IPS-18a (cell line): ENCODE results near the gene UBAP1.
"Not testable (repeated sequence)": the region's sequence is repeated elsewhere in the genome, so short reads cannot be mapped to it uniquely, and the experiment has no call there.

Experiments used
- H3K27ac ChIP-seq: one replicate; pipeline ENCODE4 v1.5.1; 2013; ENCODE audit warnings: low read length
- H3K27me3 ChIP-seq: one replicate; pipeline ENCODE4 v1.6.1; 2013; ENCODE audit warnings: mild to moderate bottlenecking, low read length; ENCODE audit not compliant: control insufficient read depth, insufficient read depth
- H3K36me3 ChIP-seq: one replicate; pipeline ENCODE4 v1.6.1; 2013; ENCODE audit warnings: low read depth, low read length; ENCODE audit not compliant: control insufficient read depth
- H3K4me1 ChIP-seq: one replicate; pipeline ENCODE4 v1.6.1; 2013; ENCODE audit warnings: low read depth, low read length; ENCODE audit not compliant: control insufficient read depth
- H3K4me3 ChIP-seq: one replicate; pipeline ENCODE4 v1.5.1; 2013; ENCODE audit warnings: low read length
- H3K9ac ChIP-seq: one replicate; pipeline ENCODE4 v1.6.1; 2013; ENCODE audit warnings: mild to moderate bottlenecking, low read length, moderate library complexity
- H3K9me3 ChIP-seq: one replicate; pipeline ENCODE4 v1.6.1; 2013; ENCODE audit warnings: low read depth, low read length; ENCODE audit not compliant: control insufficient read depth

Gene UBAP1

DNA sequence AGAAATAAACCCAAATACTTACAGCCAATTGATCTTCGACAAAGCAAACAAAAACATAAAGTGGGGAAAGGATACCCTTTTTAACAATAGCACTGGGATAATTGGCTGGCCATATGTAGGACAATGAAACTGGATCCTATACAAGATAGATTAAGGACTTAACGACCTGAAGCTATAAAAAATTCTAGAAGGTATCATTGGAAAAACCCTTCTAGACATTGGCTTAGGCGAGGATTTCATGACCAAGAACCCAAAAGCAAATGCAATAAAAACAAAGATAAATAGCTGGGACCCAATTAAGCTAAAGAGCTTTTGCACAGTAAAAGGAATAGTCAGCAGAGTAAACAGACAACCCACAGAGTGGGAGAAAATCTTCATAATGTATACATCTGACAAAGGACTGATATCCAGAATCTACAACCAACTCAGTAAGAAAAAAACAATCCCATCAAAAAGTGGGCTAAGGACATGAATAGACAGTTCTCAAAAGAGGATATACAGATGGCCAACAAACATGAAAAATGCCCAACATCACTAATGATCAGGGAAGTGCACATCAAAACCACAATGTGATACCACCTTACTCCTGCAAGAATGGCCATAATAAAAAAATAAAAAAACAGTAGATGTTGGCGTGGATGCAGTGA is 35.6 kb downstream of the UBAP1 start:
- not testable (repeated sequence) for H3K27me3 ChIP-seq, H3K9me3 ChIP-seq, H3K9ac ChIP-seq, H3K4me3 ChIP-seq, H3K4me1 ChIP-seq, H3K36me3 ChIP-seq, H3K27ac ChIP-seq

- no peak overlapping the region for H3K27ac ChIP-seq
- H3K9ac ChIP-seq, result no peak overlapping the region
- H3K9me3 ChIP-seq, result no peaks in the 10 kb centered on the region
- no peaks in the 10 kb centered on the region for H3K36me3 ChIP-seq
- no peaks in the 10 kb centered on the region for H3K4me1 ChIP-seq
- H3K27me3 ChIP-seq, result no peaks in the 10 kb centered on the region
- H3K4me3 ChIP-seq, result no peak overlapping the region
Measured at GRCh38 chr9:34216325-34216724, 37.5 kb downstream of the UBAP1 start.

- H3K9me3 ChIP-seq, H3K27ac ChIP-seq, H3K36me3 ChIP-seq: not testable (repeated sequence)
Measured at GRCh38 chr9:34217015-34217414, 38.2 kb downstream of the UBAP1 start.

DNA sequence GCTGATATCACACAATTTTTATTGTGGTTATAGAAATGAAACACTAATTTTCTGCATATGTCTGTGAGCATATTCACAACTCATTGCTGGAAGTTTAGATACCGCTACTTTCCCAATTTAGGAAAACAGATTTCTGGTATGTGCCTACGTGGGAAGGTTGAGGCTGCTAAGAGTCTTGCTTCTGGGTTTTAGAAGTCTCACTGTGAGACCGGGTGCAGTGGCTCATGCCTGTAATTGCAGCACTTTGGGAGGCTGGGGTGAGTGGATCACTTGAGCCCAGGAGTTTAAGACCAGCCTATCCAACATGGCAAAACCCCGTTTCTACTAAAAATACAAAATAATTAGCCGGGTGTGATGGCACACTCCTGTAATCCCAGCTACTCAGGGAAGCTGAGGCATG is 39.6 kb downstream of the UBAP1 start:
- Histone ChIP-seq H3K9me3 (no peaks in the 10 kb centered on the region), H3K36me3 (no peaks in the 10 kb centered on the region), H3K9ac (no peak overlapping the region), H3K4me3 (no peak overlapping the region), H3K4me1 (no peaks in the 10 kb centered on the region), H3K27me3 (no peaks in the 10 kb centered on the region), H3K27ac (no peak overlapping the region)

More at GRCh38 chr9:34217015-34217414, 38.2 kb downstream of the UBAP1 start:
- not testable (repeated sequence) for H3K4me3 ChIP-seq, H3K9ac ChIP-seq, H3K4me1 ChIP-seq, H3K27me3 ChIP-seq

DNA sequence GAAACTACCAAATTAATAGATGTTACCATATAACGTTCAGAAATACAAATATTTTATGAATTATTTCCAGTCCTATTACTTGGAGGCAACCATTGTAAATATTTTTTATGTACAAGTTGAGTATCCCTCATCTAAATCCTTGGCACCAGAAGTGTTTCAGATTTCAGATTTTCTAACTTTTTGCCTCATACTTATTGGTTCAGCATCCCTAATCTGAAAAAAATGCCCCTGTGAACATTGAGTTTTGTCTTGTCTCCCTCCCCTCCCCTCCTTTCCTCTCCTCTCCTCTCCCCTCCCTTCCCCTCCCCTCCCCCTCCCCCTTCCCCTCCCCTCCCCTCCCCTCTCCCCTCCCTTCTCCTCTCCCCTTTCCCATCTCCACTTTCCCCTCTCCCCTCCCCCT is 40.6 kb downstream of the UBAP1 start:
- H3K9me3 ChIP-seq, result no peaks in the 10 kb centered on the region
- H3K36me3 ChIP-seq, result peaks cover 4% of the 10 kb centered on the region
- H3K4me3 ChIP-seq, result no peak overlapping the region

DNA sequence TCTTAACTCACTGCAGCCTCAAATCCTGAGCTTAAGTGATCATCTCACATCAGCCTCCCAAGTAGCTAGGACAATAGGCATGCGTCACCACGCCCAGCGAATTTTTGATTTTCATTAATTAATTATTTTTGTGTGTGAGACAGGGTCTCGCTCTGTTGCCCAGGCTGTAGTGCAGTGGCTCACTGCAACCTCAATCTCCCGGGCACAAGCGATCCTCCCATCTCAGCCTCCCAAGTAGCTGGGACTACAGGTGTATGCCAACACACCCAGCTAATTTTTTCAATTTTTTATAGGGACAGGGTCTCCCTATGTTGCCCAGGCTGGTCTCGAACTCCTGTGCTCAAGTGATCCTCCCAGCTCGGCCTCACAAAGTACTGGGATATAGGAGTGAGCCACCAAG is 41.4 kb downstream of the UBAP1 start:
- peaks cover 4% of the 10 kb centered on the region for H3K36me3 ChIP-seq
- no peak overlapping the region for H3K4me3 ChIP-seq
- H3K27me3 ChIP-seq, result no peaks in the 10 kb centered on the region
- no peak overlapping the region for H3K9ac ChIP-seq
- no peaks in the 10 kb centered on the region for H3K4me1 ChIP-seq
- no peaks in the 10 kb centered on the region for H3K9me3 ChIP-seq
- no peak overlapping the region for H3K27ac ChIP-seq

More for the DNA sequence above, 40.6 kb downstream of the UBAP1 start:
- Histone ChIP-seq H3K9ac (no peak overlapping the region), H3K4me1 (no peaks in the 10 kb centered on the region), H3K27ac (no peak overlapping the region), H3K27me3 (no peaks in the 10 kb centered on the region)

DNA sequence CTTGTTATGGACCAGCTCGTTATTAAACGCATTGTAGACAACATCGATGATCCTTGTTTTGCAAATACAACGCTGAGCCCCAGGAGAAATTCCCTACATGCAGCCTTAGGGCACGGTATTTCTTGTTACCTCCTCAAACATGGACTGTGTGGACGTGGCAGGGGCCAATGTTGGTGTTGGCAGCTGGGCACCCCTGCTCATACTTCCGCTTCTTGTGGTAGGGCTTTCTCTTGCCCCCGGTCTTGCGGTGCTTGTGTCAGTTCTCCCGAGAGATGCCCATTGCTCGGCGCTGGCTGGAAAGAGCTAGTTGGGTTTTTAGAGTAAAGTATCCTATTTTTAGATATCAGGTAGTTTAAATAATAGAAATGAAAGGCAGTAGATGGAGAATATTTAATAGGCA is 45.5 kb downstream of the UBAP1 start:
- Histone ChIP-seq H3K27ac (no peak overlapping the region), H3K27me3 (no peaks in the 10 kb centered on the region), H3K4me1 (no peaks in the 10 kb centered on the region), H3K4me3 (no peak overlapping the region), H3K9ac (no peak overlapping the region), H3K9me3 (no peaks in the 10 kb centered on the region), H3K36me3 (peaks cover 4% of the 10 kb centered on the region)

- H3K27ac ChIP-seq, H3K27me3 ChIP-seq, H3K36me3 ChIP-seq, H3K9me3 ChIP-seq, H3K4me3 ChIP-seq, H3K4me1 ChIP-seq, H3K9ac ChIP-seq: not testable (repeated sequence)
Measured at GRCh38 chr9:34226144-34226760, 47.4 kb downstream of the UBAP1 start.

GRCh38 chr9:34227445-34227844 is 48.6 kb downstream of the UBAP1 start:
- no peaks in the 10 kb centered on the region for H3K27me3 ChIP-seq
- H3K9ac ChIP-seq, result no peak overlapping the region
- no peaks in the 10 kb centered on the region for H3K9me3 ChIP-seq
- H3K27ac ChIP-seq, result no peak overlapping the region
- H3K36me3 ChIP-seq, result peaks cover 4% of the 10 kb centered on the region
- H3K4me1 ChIP-seq, result no peaks in the 10 kb centered on the region
- H3K4me3 ChIP-seq, result no peak overlapping the region

DNA sequence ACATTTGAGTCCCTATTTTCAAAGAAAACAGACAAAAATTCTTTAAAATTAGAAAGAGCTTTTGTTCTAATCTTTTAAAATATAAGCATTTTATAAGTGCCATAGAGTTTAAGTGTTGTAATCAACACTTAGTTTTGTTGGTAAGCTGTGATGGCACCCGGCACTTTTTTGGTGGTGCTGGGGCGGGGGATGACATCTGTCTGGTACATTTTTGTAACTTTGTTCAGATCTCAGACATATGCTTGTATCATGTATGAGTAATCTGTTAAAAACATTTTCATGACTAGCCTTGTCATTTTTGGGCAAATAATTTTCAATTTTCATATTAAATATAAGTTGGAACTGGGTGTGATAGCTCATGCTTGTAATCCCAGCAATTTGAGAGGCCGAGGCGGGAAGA is 51.7 kb downstream of the UBAP1 start:
- Histone ChIP-seq H3K9me3 (no peaks in the 10 kb centered on the region), H3K36me3 (no peaks in the 10 kb centered on the region), H3K9ac (no peak overlapping the region), H3K4me1 (no peaks in the 10 kb centered on the region), H3K27me3 (no peaks in the 10 kb centered on the region), H3K27ac (no peak overlapping the region), H3K4me3 (no peak overlapping the region)

GRCh38 chr9:34232201-34232600 is 53.4 kb downstream of the UBAP1 start:
- Histone ChIP-seq H3K4me3 (no peak overlapping the region), H3K36me3 (peaks cover 2% of the 10 kb centered on the region), H3K27me3 (no peaks in the 10 kb centered on the region), H3K4me1 (no peaks in the 10 kb centered on the region), H3K27ac (no peak overlapping the region), H3K9ac (no peak overlapping the region), H3K9me3 (no peaks in the 10 kb centered on the region)

DNA sequence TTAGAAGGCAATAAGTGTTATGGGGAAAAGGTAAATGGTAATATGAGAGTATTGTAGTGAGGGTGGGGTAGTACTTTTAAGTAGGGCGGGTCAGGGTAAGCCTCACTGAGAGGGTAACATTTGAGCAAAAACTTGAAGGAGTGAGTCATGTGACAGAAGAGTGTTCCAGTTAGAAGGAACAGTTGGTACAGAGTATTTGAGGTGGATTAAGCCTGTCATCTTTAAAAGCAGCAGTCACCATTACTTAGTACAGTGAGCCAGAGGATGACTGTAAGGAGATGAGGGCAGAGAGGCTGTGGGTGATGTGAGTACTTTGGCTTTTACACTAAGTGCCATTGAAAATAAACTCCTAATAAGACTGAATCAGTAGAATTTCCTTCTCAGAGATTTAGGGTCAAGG is 54.8 kb downstream of the UBAP1 start:
- Histone ChIP-seq H3K36me3 (peaks cover 4% of the 10 kb centered on the region), H3K27me3 (no peaks in the 10 kb centered on the region), H3K27ac (no peak overlapping the region), H3K9me3 (no peaks in the 10 kb centered on the region), H3K9ac (no peak overlapping the region), H3K4me3 (no peak overlapping the region), H3K4me1 (no peaks in the 10 kb centered on the region)
